HFFc6 (cell line): Measurements from ENCODE around the gene ANKRD11. TPM values are rescaled to one million over a fixed set of nuclear protein-coding genes. Genes with fewer than 3 reads are reported as not detected.

Source experiments
- DNase-seq: peaks from one replicate; pipeline ENCODE4 v3.0.0-alpha.2; 2018
- H3K27ac Mint-ChIP-seq: 2 replicates; pipeline ENCODE4 v1.8.0; 2020; ENCODE audit warnings: mild to moderate bottlenecking, mixed read lengths
- H3K27me3 Mint-ChIP-seq: 2 replicates; pipeline ENCODE4 v1.8.0; 2021; ENCODE audit warnings: mild to moderate bottlenecking, moderate library complexity, mixed read lengths; ENCODE audit not compliant: insufficient read depth
- H3K36me3 Mint-ChIP-seq: 2 replicates; pipeline ENCODE4 v1.8.0; 2021; ENCODE audit warnings: low read depth, mixed read lengths
- H3K4me1 Mint-ChIP-seq: 2 replicates; pipeline ENCODE4 v1.8.0; 2020; ENCODE audit warnings: low read depth, mixed read lengths
- H3K4me3 Mint-ChIP-seq: 2 replicates; pipeline ENCODE4 v1.8.0; 2020; ENCODE audit warnings: mild to moderate bottlenecking, moderate library complexity, mixed read lengths
- H3K9me3 Mint-ChIP-seq: 2 replicates; pipeline ENCODE4 v1.8.0; 2020; ENCODE audit warnings: mild to moderate bottlenecking, mixed read lengths
- total RNA-seq, 6 experiments: library from RNA; stranded (reverse); fragmentation: NEBNext Ultra II Directional; extraction: Animal tissue kit (Norgen Biotek cat#: 25700); gene quantifications; 2 replicates in 1 of 6; 3 replicates in 5 of 6; pipeline ENCODE4 v1.2.3, GENCODE V29; 2021
- TF ChIP-seq, protein P1 (sequence below): fragments of 200-600 bp; sonication (generic); IDR thresholded peaks from 2 replicates; pipeline ENCODE4 v1.5.0; 2021; ENCODE audit warnings: antibody characterized with exemption, mild to moderate bottlenecking

ANKRD11 gene
- total RNA-seq, 6 experiments from 2014 or later, result 110 to 120 (median 116) TPM

DNA sequence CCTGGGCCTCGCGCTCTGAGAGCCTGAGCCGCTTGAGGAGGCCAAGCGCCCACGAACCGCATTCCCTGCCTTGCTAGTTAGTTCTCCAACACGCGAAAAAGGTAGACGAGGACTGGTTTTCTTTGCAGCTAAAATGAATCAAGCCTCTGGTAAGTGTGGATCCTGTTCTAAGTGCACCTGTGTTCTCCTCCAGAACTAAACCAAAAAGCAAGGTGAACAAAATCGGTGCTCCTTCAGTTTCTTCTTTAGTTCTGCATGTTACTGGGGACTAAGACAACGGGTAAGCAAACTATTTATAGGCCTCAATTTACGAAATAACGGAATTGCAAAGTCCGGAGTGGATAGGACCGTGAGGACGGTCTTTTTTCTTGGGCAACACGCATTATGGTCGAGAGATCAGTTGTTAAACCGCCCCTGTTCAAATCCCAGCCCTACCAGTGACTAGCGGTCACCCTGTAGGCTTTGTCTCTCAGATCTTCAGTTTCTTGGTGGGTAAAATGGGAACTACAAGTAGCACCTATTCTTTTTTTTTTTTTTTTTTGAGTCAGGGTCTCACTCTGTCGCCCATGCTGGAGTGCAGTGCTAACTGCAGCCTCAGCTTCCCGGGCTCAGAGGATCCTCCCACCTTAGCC lies 993 bp upstream of the ANKRD11 start:
- Mint-ChIP-seq H3K4me3 (peak overlapping the region; percentile 94), H3K36me3 (peaks cover 13% of the 10 kb centered on the region), H3K27ac (peak overlapping the region; percentile 92), H3K4me1 (peaks cover 55% of the 10 kb centered on the region), H3K27me3 (peaks cover 3% of the 10 kb centered on the region; the same call in 1 of the 2 replicates), H3K9me3 (no peaks in the 10 kb centered on the region)
- DNase-seq, result no peak
- TF ChIP-seq, protein P1, sequence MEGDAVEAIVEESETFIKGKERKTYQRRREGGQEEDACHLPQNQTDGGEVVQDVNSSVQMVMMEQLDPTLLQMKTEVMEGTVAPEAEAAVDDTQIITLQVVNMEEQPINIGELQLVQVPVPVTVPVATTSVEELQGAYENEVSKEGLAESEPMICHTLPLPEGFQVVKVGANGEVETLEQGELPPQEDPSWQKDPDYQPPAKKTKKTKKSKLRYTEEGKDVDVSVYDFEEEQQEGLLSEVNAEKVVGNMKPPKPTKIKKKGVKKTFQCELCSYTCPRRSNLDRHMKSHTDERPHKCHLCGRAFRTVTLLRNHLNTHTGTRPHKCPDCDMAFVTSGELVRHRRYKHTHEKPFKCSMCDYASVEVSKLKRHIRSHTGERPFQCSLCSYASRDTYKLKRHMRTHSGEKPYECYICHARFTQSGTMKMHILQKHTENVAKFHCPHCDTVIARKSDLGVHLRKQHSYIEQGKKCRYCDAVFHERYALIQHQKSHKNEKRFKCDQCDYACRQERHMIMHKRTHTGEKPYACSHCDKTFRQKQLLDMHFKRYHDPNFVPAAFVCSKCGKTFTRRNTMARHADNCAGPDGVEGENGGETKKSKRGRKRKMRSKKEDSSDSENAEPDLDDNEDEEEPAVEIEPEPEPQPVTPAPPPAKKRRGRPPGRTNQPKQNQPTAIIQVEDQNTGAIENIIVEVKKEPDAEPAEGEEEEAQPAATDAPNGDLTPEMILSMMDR, result peak; percentile 67

DNA sequence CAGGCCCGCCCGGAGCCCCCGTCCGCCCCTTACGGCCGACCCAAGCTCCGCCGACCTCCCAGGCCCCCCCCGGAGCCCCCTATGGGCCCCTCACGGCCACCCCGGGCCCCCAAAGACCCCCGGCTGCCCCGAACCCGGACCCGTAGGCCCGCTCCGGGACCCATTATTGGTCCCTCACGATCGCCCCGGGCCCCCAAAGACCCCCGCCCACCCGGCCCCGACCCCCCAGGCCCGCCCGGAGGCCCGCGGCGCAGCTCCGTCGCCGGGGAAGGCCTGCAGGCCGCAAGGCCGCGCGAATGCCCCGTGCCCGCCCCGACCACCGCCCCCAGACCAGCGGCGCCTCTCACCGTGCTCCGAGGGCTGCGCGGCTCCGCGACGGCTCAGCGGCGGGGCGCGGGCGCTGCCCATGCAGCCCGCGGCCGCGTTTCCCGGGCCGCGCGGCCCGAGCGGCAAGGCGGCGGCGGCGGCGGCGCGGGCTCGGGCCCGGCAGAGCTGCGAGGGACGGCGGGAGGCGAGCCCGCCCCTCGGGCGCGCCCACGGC lies 393 bp downstream of the ANKRD11 start:
- no peak for DNase-seq
- TF ChIP-seq, protein P1, result no peak
- H3K9me3 Mint-ChIP-seq, result no peaks in the 10 kb centered on the region
- H3K4me1 Mint-ChIP-seq, result peaks cover 62% of the 10 kb centered on the region
- no peak overlapping the region for H3K27ac Mint-ChIP-seq
- peaks cover 8% of the 10 kb centered on the region for H3K27me3 Mint-ChIP-seq
- H3K4me3 Mint-ChIP-seq, result no peak overlapping the region
- H3K36me3 Mint-ChIP-seq, result peaks cover 16% of the 10 kb centered on the region

DNA sequence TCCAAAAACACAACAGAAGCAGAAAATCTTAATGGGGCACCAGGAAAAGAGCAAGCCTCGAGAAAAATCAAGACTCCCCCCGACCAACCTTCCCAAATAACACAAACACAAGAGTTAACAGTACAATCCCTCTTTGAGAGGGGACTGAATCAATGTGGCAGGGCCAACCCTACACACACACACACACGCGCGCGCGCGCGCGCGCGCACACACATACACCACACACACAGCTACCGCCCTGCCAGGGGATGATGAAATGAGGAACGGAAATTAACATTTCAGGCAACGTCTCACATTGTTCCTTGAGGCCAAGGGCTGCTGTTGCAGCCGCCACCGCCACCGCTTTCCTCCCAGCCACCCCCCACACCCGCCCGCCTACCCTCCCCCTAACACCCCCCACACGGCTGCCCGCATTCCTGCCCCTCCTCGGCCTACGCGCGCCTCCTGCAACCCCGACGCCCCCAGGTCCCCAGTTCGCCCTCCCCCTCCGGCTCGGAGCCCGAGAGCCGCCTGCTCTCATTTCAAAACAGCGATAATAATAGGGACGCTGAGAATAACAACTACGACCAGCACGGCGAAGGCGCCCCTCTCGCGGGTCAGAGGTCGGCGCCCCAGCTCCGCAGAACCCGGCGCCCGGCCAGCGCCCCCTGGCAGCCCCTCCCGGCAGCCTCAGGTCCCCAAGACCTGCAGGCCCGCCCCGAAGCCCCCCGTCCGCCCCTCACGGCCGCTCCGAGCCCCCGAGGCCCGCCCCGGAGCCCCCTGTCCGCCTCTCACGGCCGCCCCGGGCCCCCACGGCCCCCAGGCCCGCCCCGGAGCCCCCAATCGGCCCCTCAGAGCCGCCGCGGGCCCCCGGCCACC lies 1.1 kb downstream of the ANKRD11 start:
- peak; percentile 93 for DNase-seq
- H3K9me3 Mint-ChIP-seq, result no peaks in the 10 kb centered on the region
- peaks cover 8% of the 10 kb centered on the region for H3K27me3 Mint-ChIP-seq
- peak overlapping the region; percentile 87 for H3K27ac Mint-ChIP-seq
- TF ChIP-seq, protein P1, result peak; percentile 56
- H3K36me3 Mint-ChIP-seq, result peaks cover 16% of the 10 kb centered on the region
- H3K4me1 Mint-ChIP-seq, result peaks cover 63% of the 10 kb centered on the region
- peak overlapping the region; percentile 93 for H3K4me3 Mint-ChIP-seq

DNA sequence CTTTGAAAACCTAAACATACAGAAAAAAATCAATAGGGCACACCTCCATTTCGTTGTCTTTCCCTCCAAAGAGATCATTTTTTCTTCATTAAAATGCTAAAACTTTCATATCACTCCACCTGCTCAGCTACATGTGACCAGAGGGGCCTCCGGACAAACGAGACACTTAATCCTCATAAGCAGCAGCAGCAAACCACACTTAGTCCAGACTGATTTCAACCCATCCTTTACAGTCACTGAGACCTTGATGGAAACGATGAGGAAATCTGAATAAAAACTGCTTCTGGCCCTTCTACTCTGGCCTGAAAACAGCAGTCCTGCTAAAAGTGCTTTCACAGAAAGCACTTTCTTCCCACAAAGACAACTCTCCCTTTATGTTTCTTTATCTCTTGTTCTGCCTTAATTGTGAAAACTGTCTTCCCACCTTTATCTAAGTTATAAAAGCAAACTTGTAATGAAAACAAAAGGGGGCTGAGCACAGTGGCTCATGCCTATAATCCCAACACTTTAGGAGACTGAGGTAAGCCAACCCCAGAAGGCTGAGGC lies 4.6 kb downstream of the ANKRD11 start:
- DNase-seq, result no peak
- Mint-ChIP-seq H3K4me1 (peaks cover 77% of the 10 kb centered on the region), H3K36me3 (peaks cover 10% of the 10 kb centered on the region), H3K27ac (peak overlapping the region; percentile 71), H3K27me3 (peaks cover 10% of the 10 kb centered on the region), H3K4me3 (no peak overlapping the region; the same call in 1 of the 2 replicates), H3K9me3 (no peaks in the 10 kb centered on the region)
- TF ChIP-seq, protein P1, result no peak

DNA sequence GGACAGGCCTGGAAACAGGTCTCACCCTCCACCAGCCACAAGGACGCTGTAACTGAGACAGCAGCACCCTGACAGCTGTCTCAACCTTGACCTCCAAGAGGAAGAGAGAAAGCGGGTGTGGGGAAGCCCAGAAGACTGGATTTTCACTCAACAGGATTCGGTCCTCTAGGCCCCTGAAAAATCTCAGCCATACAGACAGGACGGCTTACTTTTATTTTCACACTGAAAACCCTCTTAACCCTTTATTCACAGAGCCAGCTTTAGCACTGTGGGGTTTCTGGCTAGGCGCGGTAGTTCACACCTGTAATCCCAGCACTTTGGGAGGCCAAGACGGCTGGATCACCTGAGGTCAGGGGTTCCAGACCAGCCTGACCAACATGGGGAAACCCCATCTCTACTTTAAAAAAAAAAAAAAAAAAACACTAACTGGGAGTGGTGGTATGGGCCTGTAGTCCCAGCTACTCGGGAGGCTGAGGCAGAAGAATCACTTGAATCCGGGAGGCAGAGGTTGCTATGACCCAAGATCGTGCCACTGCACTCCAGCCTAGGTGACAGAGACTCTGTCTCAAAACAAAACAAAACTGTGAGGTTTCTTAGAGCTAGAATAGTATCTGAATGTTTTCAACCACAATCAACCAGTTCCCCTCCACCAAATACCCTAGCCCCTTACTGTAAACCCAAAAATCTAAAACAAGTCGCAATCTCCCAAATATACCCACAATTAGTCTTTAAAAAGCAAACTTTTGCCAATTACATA lies 5.3 kb downstream of the ANKRD11 start:
- Mint-ChIP-seq H3K4me3 (no peak overlapping the region), H3K36me3 (peaks cover 10% of the 10 kb centered on the region), H3K4me1 (peaks cover 83% of the 10 kb centered on the region), H3K9me3 (no peaks in the 10 kb centered on the region), H3K27me3 (peaks cover 12% of the 10 kb centered on the region), H3K27ac (peak overlapping the region; percentile 71)
- no peak for DNase-seq
- TF ChIP-seq, protein P1, result no peak
